Measurements from ENCODE around the gene PIGB. TPM values are rescaled to one million over a fixed set of nuclear protein-coding genes. Genes with fewer than 3 reads are reported as not detected.
"Not testable (repeated sequence)": the region's sequence is repeated elsewhere in the genome, so short reads cannot be mapped to it uniquely, and the experiment has no call there.

The PIGB gene
- total RNA-seq, 4 donors from 2014 or later, result 5.9 to 16.5 (median 13.0) TPM

GRCh38 chr15:55394694-55395093 lies 75.7 kb downstream of the PIGB start:
- intact Hi-C loops (cut with DNase I), result no loop called here

GRCh38 chr15:55398243-55398642 lies 79.2 kb downstream of the PIGB start:
- intact Hi-C loops (cut with DNase I), result no loop called here
- WGBS, 2 donors, result 93 to 95% methylated on average over 5 of the region's 5 CpGs
- H3K27ac ChIP-seq, result no peak overlapping the region

More at GRCh38 chr15:55394694-55395093, 75.7 kb downstream of the PIGB start:
- no peak for DNase-seq
- whole genome bisulfite sequencing, 2 donors, result 83 to 93% methylated on average over 1 of the region's 1 CpG
- Histone ChIP-seq H3K4me1 (no peaks in the 10 kb centered on the region), H3K27me3 (no peaks in the 10 kb centered on the region), H3K27ac (no peak overlapping the region), H3K4me3 (no peak overlapping the region), H3K9me3 (no peaks in the 10 kb centered on the region), H3K36me3 (peaks cover 0 to 9% (median 0%) of the 10 kb centered on the region in 3 donors)
- TF ChIP-seq POLR2A (IDR thresholded peaks at IDR 0.05), result no peak
- no peak for TF ChIP-seq CTCF (IDR thresholded peaks at IDR 0.05)

GRCh38 chr15:55400050-55400449 lies 81.0 kb downstream of the PIGB start:
- H3K27ac ChIP-seq; H3K4me3 ChIP-seq; H3K27me3 ChIP-seq; H3K9me3 ChIP-seq; DNase-seq; intact Hi-C loops (cut with DNase I); H3K36me3 ChIP-seq: not testable (repeated sequence)
- 85 to 98% methylated on average over 8 of the region's 8 CpGs for WGBS, 2 donors
- peaks cover 0 to 27% (median 7%) of the 10 kb centered on the region in 3 donors for H3K4me1 ChIP-seq

More at GRCh38 chr15:55398243-55398642, 79.2 kb downstream of the PIGB start:
- Histone ChIP-seq H3K4me1 (peaks cover 0 to 9% (median under 1%) of the 10 kb centered on the region in 3 donors), H3K9me3 (no peaks in the 10 kb centered on the region), H3K27me3 (no peaks in the 10 kb centered on the region), H3K4me3 (no peak overlapping the region), H3K36me3 (peaks cover 0 to 9% (median 0%) of the 10 kb centered on the region in 3 donors)
- TF ChIP-seq POLR2A (IDR thresholded peaks at IDR 0.05) (no peak), CTCF (IDR thresholded peaks at IDR 0.05) (no peak)
- DNase-seq, result no peak

- WGBS, 2 donors, result 75 to 100% methylated on average over 1 of the region's 1 CpG
- Histone ChIP-seq H3K36me3 (peaks cover 0 to 9% (median 0%) of the 10 kb centered on the region in 3 donors), H3K9me3 (no peaks in the 10 kb centered on the region), H3K27me3 (no peaks in the 10 kb centered on the region), H3K4me3 (no peak overlapping the region), H3K27ac (no peak overlapping the region), H3K4me1 (peaks cover 0 to 45% (median 18%) of the 10 kb centered on the region in 3 donors)
- no peak for DNase-seq
- TF ChIP-seq POLR2A (IDR thresholded peaks at IDR 0.05), result no peak
- no peak for TF ChIP-seq CTCF (IDR thresholded peaks at IDR 0.05)
- intact Hi-C loops (cut with DNase I), result no loop called here
Measured at GRCh38 chr15:55401786-55402246, 82.8 kb downstream of the PIGB start.

- Histone ChIP-seq H3K9me3 (no peaks in the 10 kb centered on the region), H3K4me1 (peaks cover 0 to 54% (median 24%) of the 10 kb centered on the region in 3 donors), H3K27ac (no peak overlapping the region), H3K4me3 (no peak overlapping the region), H3K27me3 (no peaks in the 10 kb centered on the region), H3K36me3 (peaks cover 0 to 9% (median 0%) of the 10 kb centered on the region in 3 donors)
- TF ChIP-seq POLR2A (IDR thresholded peaks at IDR 0.05), result no peak
- no peak for TF ChIP-seq CTCF (IDR thresholded peaks at IDR 0.05)
- intact Hi-C loops (cut with DNase I), result no loop called here
- DNase-seq, result no peak
Measured at GRCh38 chr15:55402707-55403106, 83.7 kb downstream of the PIGB start.

- H3K9me3 ChIP-seq, result no peaks in the 10 kb centered on the region
- intact Hi-C loops (cut with DNase I), result no loop called here
- no peaks in the 10 kb centered on the region for H3K27me3 ChIP-seq
- no peak for DNase-seq
- no peak overlapping the region for H3K4me3 ChIP-seq
- TF ChIP-seq POLR2A (IDR thresholded peaks at IDR 0.05) (no peak), CTCF (IDR thresholded peaks at IDR 0.05) (no peak)
- H3K36me3 ChIP-seq, result peaks cover 0 to 5% (median 0%) of the 10 kb centered on the region in 3 donors
- H3K27ac ChIP-seq, result no peak overlapping the region
- peaks cover 0 to 54% (median 24%) of the 10 kb centered on the region in 3 donors for H3K4me1 ChIP-seq
Measured at GRCh38 chr15:55403531-55403930, 84.5 kb downstream of the PIGB start.

All from esophagus squamous epithelium (tissue), 5 donors.